Neural progenitor cell (in vitro differentiated cells): ENCODE measurements around the gene SMAD7. TPM values are rescaled to one million over a fixed set of nuclear protein-coding genes. Genes with fewer than 3 reads are reported as not detected.

Source experiments
- DNase-seq: peaks from one replicate; pipeline ENCODE4 v3.0.0-alpha.2; 2016; ENCODE audit warnings: low spot score
- H2AFZ ChIP-seq: fragments of 200-600 bp; sonication (generic); replicated peaks from 2 replicates; pipeline ENCODE4 v1.6.1; 2016; ENCODE audit warnings: antibody characterized with exemption
- H3F3A ChIP-seq: fragments of 200-600 bp; sonication (generic); 2 replicates; pipeline ENCODE4 v1.6.1; 2016; ENCODE audit warnings: antibody characterized with exemption, low read depth
- H3K27ac ChIP-seq: fragments of 200-600 bp; sonication (generic); 2 replicates; pipeline ENCODE4 v1.5.1; 2016; ENCODE audit warnings: mild to moderate bottlenecking
- H3K27me3 ChIP-seq: fragments of 200-600 bp; sonication (generic); 2 replicates; pipeline ENCODE4 v1.6.1; 2016; ENCODE audit warnings: mild to moderate bottlenecking, moderate library complexity
- H3K36me3 ChIP-seq: fragments of 200-600 bp; sonication (generic); 2 replicates; pipeline ENCODE4 v1.5.1; 2016
- H3K4me1 ChIP-seq: fragments of 200-600 bp; sonication (generic); 2 replicates; pipeline ENCODE4 v1.6.1; 2016; ENCODE audit warnings: mixed run types
- H3K4me2 ChIP-seq: fragments of 200-600 bp; sonication (generic); 2 replicates; pipeline ENCODE4 v1.6.1; 2016
- H3K4me3 ChIP-seq: fragments of 200-600 bp; sonication (generic); 2 replicates; pipeline ENCODE4 v1.5.1; 2016
- H3K79me2 ChIP-seq: fragments of 200-600 bp; sonication (generic); 2 replicates; pipeline ENCODE4 v1.6.1; 2016; ENCODE audit warnings: low read depth
- H3K9ac ChIP-seq: fragments of 200-600 bp; sonication (generic); 2 replicates; pipeline ENCODE4 v1.6.1; 2016
- H3K9me3 ChIP-seq: fragments of 200-600 bp; sonication (generic); 2 replicates; pipeline ENCODE4 v1.5.1; 2016; ENCODE audit warnings: low read depth
- H4K20me1 ChIP-seq: fragments of 200-600 bp; sonication (generic); 2 replicates; pipeline ENCODE4 v1.6.1; 2016; ENCODE audit warnings: low read depth
- H3K27ac Mint-ChIP-seq: 3 replicates; pipeline ENCODE4 v1.8.0; 2021; ENCODE audit warnings: mixed read lengths
- H3K27me3 Mint-ChIP-seq: 2 replicates; pipeline ENCODE4 v1.8.0; 2022; ENCODE audit warnings: low read depth, mild to moderate bottlenecking, inconsistent platforms, moderate library complexity, mixed read lengths; ENCODE audit not compliant: insufficient read depth
- H3K36me3 Mint-ChIP-seq: 3 replicates; pipeline ENCODE4 v1.8.0; 2021; ENCODE audit warnings: mixed read lengths
- H3K4me1 Mint-ChIP-seq: 3 replicates; pipeline ENCODE4 v1.8.0; 2021; ENCODE audit warnings: mixed read lengths
- H3K4me3 Mint-ChIP-seq: 3 replicates; pipeline ENCODE4 v1.8.0; 2021; ENCODE audit warnings: mild to moderate bottlenecking, moderate library complexity, mixed read lengths
- H3K9me3 Mint-ChIP-seq: 3 replicates; pipeline ENCODE4 v1.8.0; 2020; ENCODE audit warnings: mixed read lengths
- CTCF ChIP-seq: fragments of 200-600 bp; sonication (generic); IDR thresholded peaks from 2 replicates; pipeline ENCODE4 v1.5.1; 2017; ENCODE audit warnings: antibody characterized with exemption, mild to moderate bottlenecking
- EZH2 ChIP-seq: fragments of 200-600 bp; sonication (generic); IDR thresholded peaks from 2 replicates; pipeline ENCODE4 v1.6.1; 2017; ENCODE audit warnings: antibody characterized with exemption, mild to moderate bottlenecking, moderate library complexity
- EZH2phosphoT487 ChIP-seq: fragments of 200-600 bp; sonication (generic); IDR thresholded peaks from 2 replicates; pipeline ENCODE4 v1.6.1; 2017; ENCODE audit warnings: antibody characterized with exemption
- total RNA-seq: library from RNA; depleted of rRNA; stranded (reverse); fragments of >200 nt; gene quantifications from 2 replicates; pipeline ENCODE4 v1.2.3, GENCODE V29; 2015; ENCODE audit warnings: low replicate concordance

Gene SMAD7
- total RNA-seq, 1 donor from 2014 or later, result 1.1 TPM

- Histone ChIP-seq H3K4me2 (no peak overlapping the region), H3F3A (no peaks in the 10 kb centered on the region), H3K4me1 (no peaks in the 10 kb centered on the region), H3K27me3 (no peaks in the 10 kb centered on the region), H2AFZ (no peak overlapping the region), H3K79me2 (no peaks in the 10 kb centered on the region), H4K20me1 (no peaks in the 10 kb centered on the region), H3K9me3 (no peaks in the 10 kb centered on the region), H3K4me3 (no peak overlapping the region), H3K9ac (no peak overlapping the region), H3K27ac (no peak overlapping the region), H3K36me3 (no peaks in the 10 kb centered on the region)
- no peaks in the 10 kb centered on the region for H3K36me3 Mint-ChIP-seq
- no peak overlapping the region for H3K27ac Mint-ChIP-seq
- peaks cover 22% of the 10 kb centered on the region for H3K9me3 Mint-ChIP-seq
- no peak overlapping the region for H3K4me3 Mint-ChIP-seq
- peaks cover 13% of the 10 kb centered on the region for H3K27me3 Mint-ChIP-seq
- no peak for DNase-seq
- TF ChIP-seq EZH2phosphoT487 (no peak), CTCF (no peak), EZH2 (no peak)
- H3K4me1 Mint-ChIP-seq, result peaks cover 16% of the 10 kb centered on the region
Measured at GRCh38 chr18:48901145-48902022, 49.4 kb downstream of the SMAD7 start.

GRCh38 chr18:48900469-48900868 is 50.3 kb downstream of the SMAD7 start:
- H3K9me3 Mint-ChIP-seq, result peaks cover 22% of the 10 kb centered on the region

GRCh38 chr18:48899558-48900174 is 51.1 kb downstream of the SMAD7 start:
- H3K4me1 Mint-ChIP-seq, result peaks cover 24% of the 10 kb centered on the region
- Histone ChIP-seq H3K9ac (no peak overlapping the region), H3K27me3 (no peaks in the 10 kb centered on the region), H3K36me3 (no peaks in the 10 kb centered on the region), H3K4me2 (no peak overlapping the region), H3K27ac (no peak overlapping the region), H3K79me2 (no peaks in the 10 kb centered on the region), H3K9me3 (no peaks in the 10 kb centered on the region), H3F3A (no peaks in the 10 kb centered on the region), H4K20me1 (no peaks in the 10 kb centered on the region), H2AFZ (no peak overlapping the region), H3K4me3 (no peak overlapping the region), H3K4me1 (no peaks in the 10 kb centered on the region)
- DNase-seq, result no peak
- H3K27ac Mint-ChIP-seq, result no peak overlapping the region
- no peak overlapping the region for H3K4me3 Mint-ChIP-seq
- TF ChIP-seq EZH2phosphoT487 (no peak), EZH2 (no peak), CTCF (no peak)
- H3K9me3 Mint-ChIP-seq, result peaks cover 19% of the 10 kb centered on the region
- H3K36me3 Mint-ChIP-seq, result no peaks in the 10 kb centered on the region
- peaks cover 17% of the 10 kb centered on the region for H3K27me3 Mint-ChIP-seq

More at GRCh38 chr18:48900469-48900868, 50.3 kb downstream of the SMAD7 start:
- Mint-ChIP-seq H3K36me3 (no peaks in the 10 kb centered on the region), H3K4me1 (peaks cover 19% of the 10 kb centered on the region), H3K4me3 (no peak overlapping the region), H3K27me3 (peaks cover 15% of the 10 kb centered on the region), H3K27ac (no peak overlapping the region)
- no peak for DNase-seq
- H4K20me1 ChIP-seq, result no peaks in the 10 kb centered on the region
- no peak overlapping the region for H3K9ac ChIP-seq
- H3K9me3 ChIP-seq, result no peaks in the 10 kb centered on the region
- H2AFZ ChIP-seq, result no peak overlapping the region
- H3K36me3 ChIP-seq, result no peaks in the 10 kb centered on the region
- TF ChIP-seq EZH2, result no peak
- TF ChIP-seq CTCF, result no peak
- TF ChIP-seq EZH2phosphoT487, result no peak
- H3K4me3 ChIP-seq, result no peak overlapping the region
- H3K27ac ChIP-seq, result no peak overlapping the region
- no peak overlapping the region for H3K4me2 ChIP-seq
- no peaks in the 10 kb centered on the region for H3K79me2 ChIP-seq
- no peaks in the 10 kb centered on the region for H3F3A ChIP-seq
- no peaks in the 10 kb centered on the region for H3K27me3 ChIP-seq
- H3K4me1 ChIP-seq, result no peaks in the 10 kb centered on the region
